ENCODE results near the gene DACH2.
"Not testable (repeated sequence)": the region's sequence is repeated elsewhere in the genome, so short reads cannot be mapped to it uniquely, and the experiment has no call there.

Gene DACH2

GRCh38 chrX:86148024-86148511 is at the start of gene DACH2:
Gene DACH2, plus strand, starts transcription at chrX:86148451.
- DNase-seq, result peak; percentile 56

DNA sequence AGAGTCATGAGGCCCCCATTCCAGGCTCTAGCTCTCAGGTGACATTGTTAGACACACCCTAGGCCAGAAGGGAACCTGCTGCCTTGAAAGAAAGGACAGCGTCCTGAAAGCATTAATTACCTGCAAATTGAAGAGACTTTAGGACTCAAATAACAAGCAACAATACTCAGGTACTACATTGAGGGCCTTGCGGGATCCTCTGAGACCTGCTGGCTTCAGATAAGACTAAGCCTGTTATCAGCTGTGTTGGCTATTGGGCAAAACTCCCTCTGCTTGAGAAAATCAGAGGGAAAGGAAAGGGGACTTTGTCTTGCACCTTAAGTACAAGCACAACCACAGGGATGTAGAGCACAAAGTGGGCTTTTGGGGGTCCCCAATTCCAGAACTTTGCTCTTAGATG is 45.9 kb upstream of the DACH2 start:
- DNase-seq, result no peak

- DNase-seq, result no peak
Observed at GRCh38 chrX:86103061-86103460, 45.2 kb upstream of the DACH2 start.

DNA sequence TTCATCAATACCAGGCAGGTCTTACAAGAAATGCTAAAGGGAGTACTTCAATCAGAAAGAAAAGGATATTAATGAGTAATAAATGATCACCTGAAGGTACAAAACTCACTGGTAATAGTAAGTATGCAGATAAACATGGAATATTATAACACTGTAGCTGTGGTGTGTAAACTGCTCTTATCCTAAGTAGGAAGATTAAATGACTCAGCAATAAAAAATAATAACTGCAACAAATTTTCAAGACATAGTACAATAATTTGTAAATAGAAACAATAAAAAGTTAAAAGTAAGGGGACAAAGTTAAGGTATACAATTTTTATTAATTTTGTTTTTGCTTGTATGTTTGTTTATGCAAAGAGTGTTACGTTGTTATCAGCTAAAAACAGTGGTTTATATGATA is 43.7 kb upstream of the DACH2 start:
- no peak for DNase-seq

GRCh38 chrX:86121916-86122315 is 26.3 kb upstream of the DACH2 start:
- no peak for DNase-seq

DNA sequence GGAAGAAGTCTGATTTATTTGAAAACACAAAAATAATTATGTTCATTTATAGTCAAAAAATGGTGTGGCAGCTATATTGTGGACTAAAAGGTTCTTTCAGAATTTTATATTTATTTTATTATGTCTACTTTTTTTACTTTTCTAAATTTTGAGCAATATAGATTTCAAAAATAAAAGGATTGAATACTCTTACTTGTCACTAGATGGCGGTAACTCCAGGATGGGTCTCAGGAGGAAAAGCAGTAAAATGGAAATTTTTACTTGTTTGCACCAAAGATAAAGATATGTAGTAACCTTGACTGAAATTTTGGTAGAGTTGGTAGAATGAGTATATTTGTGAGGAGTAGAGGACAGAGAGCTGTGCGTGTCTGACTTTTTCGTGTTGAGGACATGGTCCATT is 14.5 kb upstream of the DACH2 start:
- DNase-seq, result no peak

- no peak for DNase-seq
Observed at GRCh38 chrX:86137071-86137470, 11.2 kb upstream of the DACH2 start.

DNA sequence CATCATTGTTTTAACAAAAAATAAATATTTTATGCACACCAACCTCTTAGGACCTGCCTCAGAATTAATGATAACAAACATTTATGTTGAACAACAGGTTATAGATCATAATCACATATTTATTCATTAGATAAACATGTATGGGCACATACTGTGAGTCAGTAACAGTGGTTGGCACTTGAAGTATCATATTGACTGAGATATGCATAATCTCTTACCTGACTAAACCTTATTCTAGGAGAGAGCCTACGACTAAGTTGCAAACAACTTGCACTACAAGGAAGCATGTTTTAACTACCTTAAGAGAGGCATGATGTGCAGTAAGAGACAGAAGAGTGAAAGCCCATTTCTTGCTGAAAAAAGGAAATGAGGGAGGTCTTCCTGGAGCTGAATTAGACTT is 6.5 kb upstream of the DACH2 start:
- DNase-seq, result no peak

DNA sequence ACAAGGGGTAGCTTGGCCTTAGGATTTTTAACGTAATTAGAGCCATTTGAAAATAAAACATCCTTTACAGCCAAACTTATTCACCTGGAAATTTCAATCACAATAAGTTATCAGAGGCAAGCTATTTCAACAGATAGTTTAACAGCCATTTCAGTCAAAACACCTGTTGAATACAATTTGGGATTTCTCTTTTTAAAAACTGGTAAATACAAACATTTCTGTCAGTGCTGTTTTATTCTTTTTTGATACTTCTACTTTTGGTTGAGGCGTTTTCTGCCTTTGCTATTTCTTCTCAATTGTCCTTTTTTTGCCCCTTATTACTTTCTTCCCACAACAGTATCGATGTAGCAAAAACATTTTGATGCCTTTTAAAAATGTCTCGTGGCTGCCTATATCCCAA is 2.1 kb upstream of the DACH2 start:
- DNase-seq, result no peak

DNA sequence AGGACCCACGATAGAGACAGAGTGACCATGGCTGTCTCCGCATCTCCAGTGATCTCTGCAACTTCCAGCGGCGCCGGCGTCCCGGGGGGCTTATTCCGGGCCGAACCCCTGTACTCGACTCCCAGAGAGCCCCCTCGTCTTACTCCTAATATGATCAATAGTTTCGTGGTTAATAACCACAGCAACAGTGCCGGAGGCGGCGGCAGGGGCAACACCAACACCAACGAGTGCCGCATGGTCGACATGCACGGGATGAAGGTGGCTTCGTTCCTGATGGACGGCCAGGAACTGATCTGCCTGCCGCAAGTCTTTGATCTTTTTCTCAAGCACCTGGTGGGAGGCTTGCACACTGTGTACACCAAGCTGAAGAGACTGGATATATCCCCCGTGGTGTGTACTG is 343 bp downstream of the DACH2 start:
- no peak for DNase-seq

GRCh38 chrX:86149119-86149518 is 868 bp downstream of the DACH2 start:
- no peak for DNase-seq

DNA sequence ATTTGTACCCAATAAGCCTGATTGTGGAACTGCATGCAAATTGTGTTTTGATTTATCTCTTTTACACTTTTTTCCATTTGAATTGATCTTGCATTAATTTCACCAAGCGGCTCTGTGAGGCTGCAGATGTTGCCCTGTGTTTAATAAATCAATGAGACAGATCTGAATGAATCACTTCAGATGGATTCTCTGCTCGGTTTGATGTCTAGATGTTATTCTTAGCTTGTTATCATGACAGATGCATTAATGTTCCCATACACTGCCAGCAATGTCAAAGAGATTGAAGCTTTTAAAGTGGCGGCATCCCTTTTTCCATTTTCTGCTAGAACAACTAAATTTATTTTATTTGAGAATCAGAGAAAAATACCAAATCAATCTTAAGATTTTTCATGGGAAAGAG is 6.3 kb downstream of the DACH2 start:
- no peak for DNase-seq

- DNase-seq, result no peak
Observed at GRCh38 chrX:86171366-86171765, 23.1 kb downstream of the DACH2 start.

DNA sequence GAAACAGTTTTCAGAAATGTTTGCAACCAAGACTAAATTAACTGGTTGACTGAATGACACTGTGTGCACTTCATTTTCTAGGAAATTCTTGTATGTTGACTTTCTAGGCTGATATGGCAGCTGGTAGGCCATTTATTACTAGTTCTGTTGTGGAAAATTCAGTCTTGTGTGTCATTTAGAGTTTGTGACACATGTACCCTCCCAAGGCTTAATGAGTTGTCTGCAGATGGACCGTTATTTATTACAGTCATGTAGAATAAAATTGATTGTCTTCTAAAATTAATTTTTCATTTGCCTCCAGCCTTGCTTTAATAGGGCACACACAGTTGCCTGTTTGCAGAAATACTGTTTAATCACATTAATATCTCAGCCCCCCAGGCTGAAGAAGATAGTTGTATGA is 30.7 kb downstream of the DACH2 start:
- no peak for DNase-seq

DNA sequence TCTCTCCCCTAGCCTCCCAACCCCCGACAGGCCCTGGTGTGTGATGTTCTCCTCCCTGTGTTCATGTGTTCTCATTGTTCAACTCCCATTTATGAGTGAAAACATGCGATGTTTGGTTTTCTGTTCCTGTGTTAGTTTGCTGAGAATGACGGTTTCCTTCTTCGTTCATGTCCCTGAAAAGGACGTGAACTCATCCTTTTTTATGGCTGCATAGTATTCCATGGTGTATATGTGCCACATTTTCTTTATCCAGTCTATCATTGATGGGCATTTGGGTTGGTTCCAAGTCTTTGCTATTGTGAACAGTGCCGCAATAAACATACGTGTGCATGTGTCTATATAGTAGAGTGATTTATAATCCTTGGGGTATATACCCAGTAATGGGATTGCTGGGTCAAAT is 33.1 kb downstream of the DACH2 start:
- DNase-seq, result not testable (repeated sequence)

- no peak for DNase-seq
Observed at GRCh38 chrX:86192827-86193226, 44.6 kb downstream of the DACH2 start.

DNA sequence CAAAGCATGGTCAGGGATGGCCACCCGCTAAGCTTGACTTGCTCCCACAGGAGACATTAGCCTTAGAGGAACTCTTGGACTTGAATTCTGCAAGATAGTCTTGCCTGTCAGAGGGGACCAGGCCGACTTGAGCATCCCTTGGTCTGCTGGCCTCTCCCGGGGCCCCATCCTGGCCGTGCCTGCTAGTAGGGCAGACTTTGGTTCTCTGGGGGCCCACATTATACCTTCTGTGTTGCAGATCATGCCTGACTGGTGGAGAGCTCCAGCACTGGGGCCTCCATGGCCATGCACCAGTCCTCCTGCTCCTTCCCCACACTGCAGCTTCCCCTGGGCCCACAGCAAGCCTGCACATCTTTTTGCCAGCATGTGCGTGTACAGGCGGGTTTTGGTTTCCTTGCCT is 46.5 kb downstream of the DACH2 start:
- no peak for DNase-seq

GRCh38 chrX:86195343-86195742 is 47.1 kb downstream of the DACH2 start:
- no peak for DNase-seq

GRCh38 chrX:86197815-86198214 is 49.6 kb downstream of the DACH2 start:
- DNase-seq, result no peak

DNA sequence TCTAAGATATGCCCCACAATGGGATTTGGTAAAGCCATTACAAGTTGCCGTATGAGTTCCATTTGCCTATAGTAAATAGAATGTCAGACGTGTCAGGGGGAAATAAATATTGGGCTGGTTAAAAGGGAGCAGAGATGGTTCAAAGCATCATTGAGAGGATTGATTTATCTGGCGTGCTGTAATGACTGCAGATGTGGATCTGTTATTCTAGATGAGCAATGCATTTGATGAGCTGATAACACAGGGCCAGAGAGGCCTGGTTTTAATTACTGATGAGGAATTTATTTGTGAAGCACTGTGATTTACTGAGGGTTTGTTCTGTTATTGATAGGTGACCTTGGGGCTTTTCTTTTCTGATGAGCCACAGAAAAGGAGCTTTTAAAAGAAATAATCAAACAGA is 62.5 kb downstream of the DACH2 start:
- DNase-seq, result no peak

DNA sequence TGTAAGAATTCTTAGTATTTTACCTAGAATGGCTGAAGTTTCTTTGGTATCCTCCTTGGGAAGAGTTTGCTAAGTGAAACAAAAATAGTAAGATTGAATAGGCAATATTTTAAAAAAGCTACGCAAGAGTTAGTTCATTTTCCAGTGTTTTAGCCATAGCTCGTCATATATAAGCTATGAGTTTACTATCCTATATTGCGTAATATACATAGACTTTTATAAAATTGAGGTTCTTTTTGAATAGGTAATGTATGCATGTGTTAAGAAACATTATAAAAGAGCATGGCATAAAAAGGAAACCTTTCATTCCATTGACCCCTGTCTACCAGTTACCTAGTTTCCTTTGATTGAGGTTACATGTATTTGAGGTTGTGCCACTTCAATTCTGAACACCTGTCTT is 67.0 kb downstream of the DACH2 start:
- no peak for DNase-seq

- no peak for DNase-seq
Observed at GRCh38 chrX:86237482-86237881, 89.2 kb downstream of the DACH2 start.

GRCh38 chrX:86241547-86241946 is 93.3 kb downstream of the DACH2 start:
- no peak for DNase-seq

GRCh38 chrX:86263526-86263925 is 115.3 kb downstream of the DACH2 start:
- no peak for DNase-seq

GRCh38 chrX:86295293-86295692 is 147.0 kb downstream of the DACH2 start:
- DNase-seq, result no peak

GRCh38 chrX:86322913-86323312 is 174.7 kb downstream of the DACH2 start:
- no peak for DNase-seq

Measured in CD4-positive, alpha-beta T cell treated with Interleukin-6 for 4 hours (primary cell).